ENCODE data around the gene FIP1L1. TPM values are rescaled to one million over a fixed set of nuclear protein-coding genes. Genes with fewer than 3 reads are reported as not detected.

FIP1L1 gene
- total and polyA plus RNA-seq, 10 of the 15 experiments (the other 5 are each of a cell fraction or from before 2014, with no cell fraction given), result 28.1 to 110 (median 59.4) TPM

DNA sequence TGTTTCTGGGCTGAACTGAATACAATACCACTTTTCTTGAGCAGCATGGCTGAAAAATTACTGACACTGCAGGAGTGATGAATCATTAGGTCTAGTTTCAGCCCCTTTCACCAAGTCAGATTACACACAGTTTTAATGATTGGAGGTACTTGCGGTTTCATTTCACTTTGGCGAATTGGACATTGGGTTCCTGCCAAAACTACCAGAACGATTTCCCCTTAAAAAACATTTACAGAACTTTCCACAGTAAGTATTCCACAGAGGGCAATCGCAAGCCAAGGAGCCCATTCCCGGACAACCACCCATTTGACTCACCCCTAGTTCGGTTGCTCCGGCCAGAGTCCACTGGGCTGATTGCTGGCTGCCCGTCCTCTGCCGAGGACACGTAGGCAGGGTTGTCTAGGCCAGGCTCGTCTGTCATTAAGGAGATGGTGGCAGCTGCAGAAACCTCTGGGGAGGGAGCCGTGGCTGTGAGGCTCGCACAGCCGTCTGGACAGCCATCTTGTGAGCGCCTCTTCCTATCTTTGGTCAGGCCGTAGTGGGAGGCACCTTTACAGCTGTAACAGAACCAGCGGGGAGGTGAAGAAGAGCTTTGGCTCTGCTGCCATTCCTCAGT lies 130.3 kb downstream of the FIP1L1 start (continued):
- TF ChIP-seq, protein P1, sequence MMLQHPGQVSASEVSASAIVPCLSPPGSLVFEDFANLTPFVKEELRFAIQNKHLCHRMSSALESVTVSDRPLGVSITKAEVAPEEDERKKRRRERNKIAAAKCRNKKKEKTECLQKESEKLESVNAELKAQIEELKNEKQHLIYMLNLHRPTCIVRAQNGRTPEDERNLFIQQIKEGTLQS (IDR thresholded peaks at IDR 0.05; ENCODE audit: borderline replicate concordance, extremely low read depth, low read depth, low read length), result no peak
- peak; percentile 25; the same call in 1 of the 2 replicates for TF ChIP-seq MTA2 (IDR thresholded peaks at IDR 0.05; ENCODE audit: low read depth)
- peak; percentile 41; the same call in 1 of the 2 replicates for TF ChIP-seq ZNF24 (IDR thresholded peaks at IDR 0.05)
- TF ChIP-seq, protein P2, sequence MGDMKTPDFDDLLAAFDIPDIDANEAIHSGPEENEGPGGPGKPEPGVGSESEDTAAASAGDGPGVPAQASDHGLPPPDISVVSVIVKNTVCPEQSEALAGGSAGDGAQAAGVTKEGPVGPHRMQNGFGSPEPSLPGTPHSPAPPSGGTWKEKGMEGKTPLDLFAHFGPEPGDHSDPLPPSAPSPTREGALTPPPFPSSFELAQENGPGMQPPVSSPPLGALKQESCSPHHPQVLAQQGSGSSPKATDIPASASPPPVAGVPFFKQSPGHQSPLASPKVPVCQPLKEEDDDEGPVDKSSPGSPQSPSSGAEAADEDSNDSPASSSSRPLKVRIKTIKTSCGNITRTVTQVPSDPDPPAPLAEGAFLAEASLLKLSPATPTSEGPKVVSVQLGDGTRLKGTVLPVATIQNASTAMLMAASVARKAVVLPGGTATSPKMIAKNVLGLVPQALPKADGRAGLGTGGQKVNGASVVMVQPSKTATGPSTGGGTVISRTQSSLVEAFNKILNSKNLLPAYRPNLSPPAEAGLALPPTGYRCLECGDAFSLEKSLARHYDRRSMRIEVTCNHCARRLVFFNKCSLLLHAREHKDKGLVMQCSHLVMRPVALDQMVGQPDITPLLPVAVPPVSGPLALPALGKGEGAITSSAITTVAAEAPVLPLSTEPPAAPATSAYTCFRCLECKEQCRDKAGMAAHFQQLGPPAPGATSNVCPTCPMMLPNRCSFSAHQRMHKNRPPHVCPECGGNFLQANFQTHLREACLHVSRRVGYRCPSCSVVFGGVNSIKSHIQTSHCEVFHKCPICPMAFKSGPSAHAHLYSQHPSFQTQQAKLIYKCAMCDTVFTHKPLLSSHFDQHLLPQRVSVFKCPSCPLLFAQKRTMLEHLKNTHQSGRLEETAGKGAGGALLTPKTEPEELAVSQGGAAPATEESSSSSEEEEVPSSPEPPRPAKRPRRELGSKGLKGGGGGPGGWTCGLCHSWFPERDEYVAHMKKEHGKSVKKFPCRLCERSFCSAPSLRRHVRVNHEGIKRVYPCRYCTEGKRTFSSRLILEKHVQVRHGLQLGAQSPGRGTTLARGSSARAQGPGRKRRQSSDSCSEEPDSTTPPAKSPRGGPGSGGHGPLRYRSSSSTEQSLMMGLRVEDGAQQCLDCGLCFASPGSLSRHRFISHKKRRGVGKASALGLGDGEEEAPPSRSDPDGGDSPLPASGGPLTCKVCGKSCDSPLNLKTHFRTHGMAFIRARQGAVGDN (IDR thresholded peaks at IDR 0.05), result no peak
- TF ChIP-seq RB1 (IDR thresholded peaks at IDR 0.05; ENCODE audit: borderline replicate concordance), result no peak
- TF ChIP-seq IKZF1 (conservative IDR thresholded peaks at IDR 0.05), result peak; percentile 18; the same call in 1 of the 2 replicates
- TF ChIP-seq EGR1 (IDR thresholded peaks at IDR 0.05; ENCODE audit: borderline replicate concordance in 1 of 2, low read depth in 2 of 2, low read length in 2 of 2), result no peak
- no peak for TF ChIP-seq SIN3A (IDR thresholded peaks at IDR 0.05; ENCODE audit: low read depth, low read length)
- no peak for TF ChIP-seq KDM1A (IDR thresholded peaks at IDR 0.05; ENCODE audit: borderline replicate concordance)
- TF ChIP-seq, protein P3, sequence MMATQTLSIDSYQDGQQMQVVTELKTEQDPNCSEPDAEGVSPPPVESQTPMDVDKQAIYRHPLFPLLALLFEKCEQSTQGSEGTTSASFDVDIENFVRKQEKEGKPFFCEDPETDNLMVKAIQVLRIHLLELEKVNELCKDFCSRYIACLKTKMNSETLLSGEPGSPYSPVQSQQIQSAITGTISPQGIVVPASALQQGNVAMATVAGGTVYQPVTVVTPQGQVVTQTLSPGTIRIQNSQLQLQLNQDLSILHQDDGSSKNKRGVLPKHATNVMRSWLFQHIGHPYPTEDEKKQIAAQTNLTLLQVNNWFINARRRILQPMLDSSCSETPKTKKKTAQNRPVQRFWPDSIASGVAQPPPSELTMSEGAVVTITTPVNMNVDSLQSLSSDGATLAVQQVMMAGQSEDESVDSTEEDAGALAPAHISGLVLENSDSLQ (IDR thresholded peaks at IDR 0.05), result 0 out of 2 replicates have a peak, but pooled peaks have one; percentile 30
- no peak for TF ChIP-seq CBX3 (IDR thresholded peaks at IDR 0.05; ENCODE audit: borderline replicate concordance, low read depth)
- no peak for TF ChIP-seq FOS (IDR thresholded peaks at IDR 0.05; ENCODE audit: borderline replicate concordance, extremely low read depth, insufficient read length)
- no peak for TF ChIP-seq NFYB (IDR thresholded peaks at IDR 0.05; ENCODE audit: insufficient read depth, low read depth, low read length)
- no peak for TF ChIP-seq PAX8 (IDR thresholded peaks at IDR 0.05)

Measured in GM12878 (cell line).